Ishikawa (cell line): ENCODE results near the gene HSD11B1L.

Experiments used
- CEBPB ChIP-seq: IDR thresholded peaks from 2 replicates; pipeline ENCODE4 v1.6.1; 2012
- CREB1 ChIP-seq: IDR thresholded peaks from 2 replicates; pipeline ENCODE4 v1.6.1; 2012; ENCODE audit warnings: low read depth
- EGR1 ChIP-seq: IDR thresholded peaks from 2 replicates; pipeline ENCODE4 v1.6.1; 2012
- EP300 ChIP-seq: IDR thresholded peaks from 2 replicates; pipeline ENCODE4 v1.6.1; 2012; ENCODE audit warnings: borderline replicate concordance
- FOXM1 ChIP-seq: IDR thresholded peaks from 2 replicates; pipeline ENCODE4 v1.6.1; 2012; ENCODE audit warnings: low read depth, borderline replicate concordance
- NFIC ChIP-seq: IDR thresholded peaks from 2 replicates; pipeline ENCODE4 v1.6.1; 2012
- RAD21 ChIP-seq: IDR thresholded peaks from 2 replicates; pipeline ENCODE4 v1.6.1; 2012; ENCODE audit warnings: low read depth
- TAF1 ChIP-seq: IDR thresholded peaks from 2 replicates; pipeline ENCODE4 v1.6.1; 2012; ENCODE audit warnings: low read depth, mild to moderate bottlenecking
- TCF12 ChIP-seq: IDR thresholded peaks from 2 replicates; pipeline ENCODE4 v1.6.1; 2012; ENCODE audit warnings: low read depth
- TEAD4 ChIP-seq: IDR thresholded peaks from 2 replicates; pipeline ENCODE4 v1.6.1; 2012
- YY1 ChIP-seq: IDR thresholded peaks from 2 replicates; pipeline ENCODE4 v1.6.1; 2012; ENCODE audit warnings: low read depth
- ZBTB7A ChIP-seq: IDR thresholded peaks from 2 replicates; pipeline ENCODE4 v1.6.1; 2012; ENCODE audit warnings: low read depth
- TF ChIP-seq, protein P1 (sequence below): IDR thresholded peaks from 2 replicates; pipeline ENCODE4 v1.6.1; 2012
- TF ChIP-seq, protein P2 (sequence below): IDR thresholded peaks from 2 replicates; pipeline ENCODE4 v1.6.1; 2012
- TF ChIP-seq, protein P3 (sequence below): IDR thresholded peaks from 2 replicates; pipeline ENCODE4 v1.6.1; 2012; ENCODE audit warnings: low read depth, mild to moderate bottlenecking

The HSD11B1L gene

DNA sequence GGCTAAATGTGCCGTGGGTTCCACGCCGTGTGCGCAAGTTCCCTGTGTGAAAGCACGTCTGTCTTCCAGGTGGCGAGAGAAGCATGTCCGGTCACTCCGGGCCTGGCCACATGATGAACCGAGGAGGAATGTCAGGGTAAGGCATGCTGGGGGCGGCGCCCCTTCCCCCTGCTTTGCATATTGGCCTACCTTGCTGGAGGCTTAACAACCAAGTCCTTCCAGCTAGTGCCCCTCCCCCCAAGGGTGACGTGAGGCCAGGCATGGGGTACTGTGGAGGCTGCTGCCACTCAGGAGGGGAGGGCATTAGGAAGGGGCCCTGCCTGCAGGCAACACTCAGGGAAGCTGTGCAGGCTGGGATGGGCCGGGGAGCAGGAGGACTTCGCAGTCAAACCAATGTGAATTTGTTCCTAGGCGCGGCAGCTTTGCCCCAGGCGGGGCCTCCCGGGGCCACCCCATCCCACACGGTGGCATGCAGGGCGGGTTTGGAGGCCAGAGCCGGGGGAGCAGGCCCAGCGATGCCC, 13.0 kb upstream of the HSD11B1L start:
- TF ChIP-seq CREB1 (no peak), RAD21 (no peak), CEBPB (no peak), TCF12 (no peak), FOXM1 (no peak), TEAD4 (no peak), EGR1 (no peak), NFIC (no peak), ZBTB7A (no peak), YY1 (no peak), EP300 (no peak)
- TF ChIP-seq, protein P1, sequence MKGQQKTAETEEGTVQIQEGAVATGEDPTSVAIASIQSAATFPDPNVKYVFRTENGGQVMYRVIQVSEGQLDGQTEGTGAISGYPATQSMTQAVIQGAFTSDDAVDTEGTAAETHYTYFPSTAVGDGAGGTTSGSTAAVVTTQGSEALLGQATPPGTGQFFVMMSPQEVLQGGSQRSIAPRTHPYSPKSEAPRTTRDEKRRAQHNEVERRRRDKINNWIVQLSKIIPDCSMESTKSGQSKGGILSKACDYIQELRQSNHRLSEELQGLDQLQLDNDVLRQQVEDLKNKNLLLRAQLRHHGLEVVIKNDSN: no peak
- TF ChIP-seq, protein P2, sequence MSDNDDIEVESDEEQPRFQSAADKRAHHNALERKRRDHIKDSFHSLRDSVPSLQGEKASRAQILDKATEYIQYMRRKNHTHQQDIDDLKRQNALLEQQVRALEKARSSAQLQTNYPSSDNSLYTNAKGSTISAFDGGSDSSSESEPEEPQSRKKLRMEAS: no peak
- TF ChIP-seq, protein P3, sequence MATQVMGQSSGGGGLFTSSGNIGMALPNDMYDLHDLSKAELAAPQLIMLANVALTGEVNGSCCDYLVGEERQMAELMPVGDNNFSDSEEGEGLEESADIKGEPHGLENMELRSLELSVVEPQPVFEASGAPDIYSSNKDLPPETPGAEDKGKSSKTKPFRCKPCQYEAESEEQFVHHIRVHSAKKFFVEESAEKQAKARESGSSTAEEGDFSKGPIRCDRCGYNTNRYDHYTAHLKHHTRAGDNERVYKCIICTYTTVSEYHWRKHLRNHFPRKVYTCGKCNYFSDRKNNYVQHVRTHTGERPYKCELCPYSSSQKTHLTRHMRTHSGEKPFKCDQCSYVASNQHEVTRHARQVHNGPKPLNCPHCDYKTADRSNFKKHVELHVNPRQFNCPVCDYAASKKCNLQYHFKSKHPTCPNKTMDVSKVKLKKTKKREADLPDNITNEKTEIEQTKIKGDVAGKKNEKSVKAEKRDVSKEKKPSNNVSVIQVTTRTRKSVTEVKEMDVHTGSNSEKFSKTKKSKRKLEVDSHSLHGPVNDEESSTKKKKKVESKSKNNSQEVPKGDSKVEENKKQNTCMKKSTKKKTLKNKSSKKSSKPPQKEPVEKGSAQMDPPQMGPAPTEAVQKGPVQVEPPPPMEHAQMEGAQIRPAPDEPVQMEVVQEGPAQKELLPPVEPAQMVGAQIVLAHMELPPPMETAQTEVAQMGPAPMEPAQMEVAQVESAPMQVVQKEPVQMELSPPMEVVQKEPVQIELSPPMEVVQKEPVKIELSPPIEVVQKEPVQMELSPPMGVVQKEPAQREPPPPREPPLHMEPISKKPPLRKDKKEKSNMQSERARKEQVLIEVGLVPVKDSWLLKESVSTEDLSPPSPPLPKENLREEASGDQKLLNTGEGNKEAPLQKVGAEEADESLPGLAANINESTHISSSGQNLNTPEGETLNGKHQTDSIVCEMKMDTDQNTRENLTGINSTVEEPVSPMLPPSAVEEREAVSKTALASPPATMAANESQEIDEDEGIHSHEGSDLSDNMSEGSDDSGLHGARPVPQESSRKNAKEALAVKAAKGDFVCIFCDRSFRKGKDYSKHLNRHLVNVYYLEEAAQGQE: no peak

DNA sequence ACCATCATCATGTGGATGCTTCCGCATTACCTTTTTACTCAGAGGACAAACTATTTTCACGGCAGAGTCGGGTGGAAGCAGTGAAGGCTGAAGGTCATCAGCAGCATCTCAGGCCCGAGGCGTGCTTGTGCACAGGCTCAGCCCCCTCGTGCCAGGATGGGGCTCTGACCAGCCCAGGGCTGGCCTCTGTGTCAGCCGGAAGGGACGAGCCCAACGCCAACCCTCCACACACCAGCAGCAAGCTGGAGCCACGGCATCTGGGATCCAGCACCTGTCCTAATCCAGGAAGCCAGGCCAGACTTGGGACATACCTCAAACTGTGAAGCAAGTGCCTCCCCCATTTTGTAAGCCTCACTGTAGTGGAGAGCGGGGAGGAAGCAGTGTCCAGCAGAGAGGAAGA, 11.6 kb upstream of the HSD11B1L start:
- TF ChIP-seq YY1 (no peak), NFIC (no peak), CREB1 (no peak), TCF12 (no peak), EGR1 (no peak), TAF1 (no peak), CEBPB (no peak), FOXM1 (no peak)
- TF ChIP-seq, protein P3: no peak

DNA sequence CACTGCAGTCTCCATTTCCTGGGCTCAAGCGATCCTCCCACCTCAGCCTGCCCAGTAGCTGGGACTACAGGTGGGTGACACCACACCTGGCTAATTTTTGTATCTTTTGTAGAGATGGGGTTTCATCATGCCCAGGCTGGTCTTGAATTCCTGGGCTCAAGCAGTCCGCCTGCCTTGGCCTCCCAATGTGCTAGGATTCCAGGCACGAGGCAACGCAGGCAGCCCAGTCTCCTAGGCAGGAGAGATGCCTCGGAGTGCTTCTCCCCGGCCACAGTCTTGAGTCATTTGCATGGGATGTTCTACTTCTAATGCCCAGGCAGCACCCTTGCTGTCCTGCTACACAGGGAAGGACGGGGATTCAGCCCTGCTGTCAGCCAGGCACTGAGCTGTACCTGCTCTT, 9.2 kb upstream of the HSD11B1L start:
- TF ChIP-seq TCF12 (no peak), EP300 (no peak), FOXM1 (no peak)

DNA sequence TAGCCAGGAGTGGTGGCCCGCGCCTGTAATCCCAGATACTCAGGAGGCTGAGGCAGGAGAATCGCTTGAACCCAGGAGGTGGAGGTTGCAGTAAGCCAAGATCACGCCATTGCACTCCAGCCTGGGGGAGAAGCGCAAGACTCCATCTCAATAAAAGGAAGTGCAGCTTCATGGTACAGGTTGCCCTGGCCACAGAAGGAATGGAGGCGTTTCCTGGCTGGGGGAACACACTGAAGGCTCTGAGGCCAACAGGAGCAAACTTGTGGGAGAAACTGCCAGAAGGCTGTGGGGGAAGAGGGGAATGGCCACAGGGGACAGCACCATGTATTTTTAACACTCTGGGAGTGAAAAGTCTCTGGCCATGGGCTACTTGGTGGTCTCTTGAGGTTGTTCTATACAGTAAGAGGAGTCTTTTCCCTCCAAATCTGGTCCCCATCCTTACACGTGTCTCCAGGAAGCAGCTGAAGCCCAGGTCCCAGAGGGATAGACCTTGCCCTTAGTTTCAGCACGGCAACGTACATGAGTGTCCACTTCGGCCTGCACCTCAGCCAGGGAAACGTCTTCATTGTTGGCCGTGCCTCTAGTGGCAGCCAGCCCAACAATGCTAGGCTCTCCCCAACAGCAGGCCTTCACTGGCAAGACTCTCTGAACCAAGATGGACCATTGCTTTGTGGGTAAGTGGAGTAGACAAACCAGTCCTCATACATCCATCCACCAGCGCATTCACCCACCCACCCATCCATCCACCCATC, 7.9 kb upstream of the HSD11B1L start:
- TF ChIP-seq NFIC (no peak), EP300 (no peak), CREB1 (no peak), TCF12 (no peak), ZBTB7A (no peak), TAF1 (no peak)
- TF ChIP-seq, protein P2: no peak
- TF ChIP-seq, protein P3: no peak
- TF ChIP-seq, protein P1: no peak
